H9 (cell line): ENCODE data around the gene AP4M1. TPM values are rescaled to one million over a fixed set of nuclear protein-coding genes. Genes with fewer than 3 reads are reported as not detected.

ENCODE experiments used
- DNase-seq: peaks from one replicate; pipeline ENCODE4 v3.0.0-alpha.2; 2017
- H2AFZ ChIP-seq: one replicate; pipeline ENCODE4 v1.6.1; 2013; ENCODE audit warnings: mild to moderate bottlenecking, low read length, control low read depth, moderate library complexity
- H2AK5ac ChIP-seq: 2 replicates; pipeline ENCODE4 v1.6.1; 2013; ENCODE audit warnings: low read length, control low read depth, mixed read lengths; ENCODE audit not compliant: insufficient read length
- H2BK120ac ChIP-seq: one replicate; pipeline ENCODE4 v1.6.1; 2013; ENCODE audit warnings: low read depth, mild to moderate bottlenecking, low read length, control low read depth, inconsistent platforms; ENCODE audit not compliant: poor library complexity, severe bottlenecking
- H2BK12ac ChIP-seq: 2 replicates; pipeline ENCODE4 v1.6.1; 2013; ENCODE audit warnings: low read length, control low read depth, mixed read lengths, low read depth; ENCODE audit not compliant: insufficient read length
- H2BK15ac ChIP-seq: 2 replicates; pipeline ENCODE4 v1.6.1; 2013; ENCODE audit warnings: low read depth, low read length, control low read depth
- H2BK20ac ChIP-seq: one replicate; pipeline ENCODE4 v1.6.1; 2013; ENCODE audit warnings: low read depth, mild to moderate bottlenecking, low read length, control low read depth, inconsistent platforms; ENCODE audit not compliant: poor library complexity, severe bottlenecking
- H2BK5ac ChIP-seq: 2 replicates; pipeline ENCODE4 v1.6.1; 2013; ENCODE audit warnings: low read length, control low read depth, mixed read lengths; ENCODE audit not compliant: insufficient read length
- H3K14ac ChIP-seq: 2 replicates; pipeline ENCODE4 v1.6.1; 2013; ENCODE audit warnings: low read length, control low read depth; ENCODE audit not compliant: insufficient read depth
- H3K18ac ChIP-seq: 2 replicates; pipeline ENCODE4 v1.6.1; 2013; ENCODE audit warnings: low read depth, mild to moderate bottlenecking, mixed read lengths, low read length, control low read depth; ENCODE audit not compliant: insufficient read length
- H3K23ac ChIP-seq: 2 replicates; pipeline ENCODE4 v1.6.1; 2013; ENCODE audit warnings: low read length, control low read depth, mixed read lengths, low read depth; ENCODE audit not compliant: insufficient read length
- H3K23me2 ChIP-seq: 2 replicates; pipeline ENCODE4 v1.6.1; 2013; ENCODE audit warnings: low read depth, mild to moderate bottlenecking, mixed read lengths, low read length, control low read depth; ENCODE audit not compliant: insufficient read length, poor library complexity, severe bottlenecking
- H3K27ac ChIP-seq: 2 replicates; pipeline ENCODE4 v1.5.1; 2013; ENCODE audit warnings: low read length, control low read depth, mixed read lengths, low read depth; ENCODE audit not compliant: insufficient read length
- H3K27me3 ChIP-seq: 2 replicates; pipeline ENCODE4 v1.6.1; 2013; ENCODE audit warnings: low read length, control low read depth, inconsistent platforms; ENCODE audit not compliant: insufficient read depth
- H3K4ac ChIP-seq: 2 replicates; pipeline ENCODE4 v1.6.1; 2013; ENCODE audit warnings: low read depth, mild to moderate bottlenecking, control low read depth, inconsistent platforms, low read length, moderate library complexity
- H3K4me1 ChIP-seq: 2 replicates; pipeline ENCODE4 v1.6.1; 2013; ENCODE audit warnings: low read length, control low read depth, inconsistent platforms; ENCODE audit not compliant: insufficient read depth
- H3K4me2 ChIP-seq: 2 replicates; pipeline ENCODE4 v1.6.1; 2013; ENCODE audit warnings: low read length, control low read depth, mixed read lengths; ENCODE audit not compliant: insufficient read length, insufficient read depth
- H3K56ac ChIP-seq: 2 replicates; pipeline ENCODE4 v1.6.1; 2013; ENCODE audit warnings: low read depth, mild to moderate bottlenecking, mixed read lengths, low read length, control low read depth; ENCODE audit not compliant: insufficient read length
- H3K79me1 ChIP-seq: 2 replicates; pipeline ENCODE4 v1.6.1; 2013; ENCODE audit warnings: low read depth, mild to moderate bottlenecking, moderate library complexity, low read length, control low read depth, inconsistent platforms; ENCODE audit not compliant: insufficient read depth, poor library complexity, severe bottlenecking
- H3K79me2 ChIP-seq: 2 replicates; pipeline ENCODE4 v1.6.1; 2013; ENCODE audit warnings: low read length, control low read depth, inconsistent platforms; ENCODE audit not compliant: insufficient read depth
- H3K9ac ChIP-seq: 2 replicates; pipeline ENCODE4 v1.6.1; 2013; ENCODE audit warnings: low read length, control low read depth, mixed read lengths; ENCODE audit not compliant: insufficient read length; ENCODE audit errors: extremely low read depth
- H3K9me3 ChIP-seq: one replicate; pipeline ENCODE4 v1.6.1; 2013; ENCODE audit warnings: low read depth, low read length, inconsistent platforms; ENCODE audit not compliant: control insufficient read depth
- H3T11ph ChIP-seq: one replicate; pipeline ENCODE4 v1.6.1; 2013; ENCODE audit warnings: mild to moderate bottlenecking, low read length, control low read depth, inconsistent platforms
- H4K20me1 ChIP-seq: one replicate; pipeline ENCODE4 v1.6.1; 2013; ENCODE audit not compliant: control insufficient read depth, insufficient read length, insufficient read depth
- H4K5ac ChIP-seq: 2 replicates; pipeline ENCODE4 v1.6.1; 2013; ENCODE audit warnings: low read depth, mild to moderate bottlenecking, mixed read lengths, low read length, control low read depth; ENCODE audit not compliant: insufficient read length
- H4K8ac ChIP-seq: replicated peaks from 2 replicates; pipeline ENCODE4 v1.6.1; 2013; ENCODE audit warnings: low read length, control low read depth, mixed read lengths, low read depth; ENCODE audit not compliant: insufficient read length
- H4K91ac ChIP-seq: 2 replicates; pipeline ENCODE4 v1.6.1; 2013; ENCODE audit warnings: low read depth, mild to moderate bottlenecking, moderate library complexity, mixed read lengths, low read length, control low read depth; ENCODE audit not compliant: insufficient read length
- H3K27ac Mint-ChIP-seq, 3 experiments: 2 replicates in 2 of 3; 3 replicates in 1 of 3; pipeline ENCODE4 v1.8.0; 2020 to 2021; ENCODE audit warnings: mixed read lengths in 3 of 3, mild to moderate bottlenecking in 1 of 3, moderate library complexity in 1 of 3
- H3K27me3 Mint-ChIP-seq: 2 replicates; pipeline ENCODE4 v1.8.0; 2021; ENCODE audit warnings: low read depth, mild to moderate bottlenecking, moderate library complexity, mixed read lengths
- H3K36me3 Mint-ChIP-seq, 3 experiments: 2 replicates in 2 of 3; 3 replicates in 1 of 3; pipeline ENCODE4 v1.8.0; 2020 to 2021; ENCODE audit warnings: low read depth in 3 of 3, mixed read lengths in 3 of 3; ENCODE audit not compliant: insufficient read depth in 1 of 3
- H3K4me1 Mint-ChIP-seq, 2 experiments: 2 replicates each; pipeline ENCODE4 v1.8.0; 2020; ENCODE audit warnings: mixed read lengths in 2 of 2
- H3K4me3 Mint-ChIP-seq, 2 experiments: 2 replicates in 1 of 2; 3 replicates in 1 of 2; pipeline ENCODE4 v1.8.0; 2020 to 2021; ENCODE audit warnings: mild to moderate bottlenecking in 2 of 2, mixed read lengths in 2 of 2, moderate library complexity in 1 of 2
- H3K9me3 Mint-ChIP-seq, 2 experiments: 2 replicates in 1 of 2; 3 replicates in 1 of 2; pipeline ENCODE4 v1.8.0; 2020; ENCODE audit warnings: mild to moderate bottlenecking in 2 of 2, mixed read lengths in 2 of 2, moderate library complexity in 1 of 2
- CTCF ChIP-seq: fragments of 200-600 bp; sonication (generic); conservative IDR thresholded peaks from 3 replicates; pipeline ENCODE4 v1.8.0; 2021; ENCODE audit warnings: antibody characterized with exemption, mild to moderate bottlenecking
- WGBS: extraction: QIAGEN DNeasy Blood & Tissue Kit; methylation state at CpG from one replicate; pipeline ENCODE4 v1.1.7; 2013; ENCODE audit warnings: missing lambda C conversion rate, low lambda C conversion rate, mixed read lengths; ENCODE audit not compliant: insufficient read length; ENCODE audit errors: extremely low coverage; 5-methylcytosine and 5-hydroxymethylcytosine counted together
- total RNA-seq: library from RNA; stranded (reverse); gene quantifications from 2 replicates; pipeline ENCODE4 v1.2.1, GENCODE V29; 2021

Gene AP4M1
- total RNA-seq, 1 experiment from 2014 or later: 18.8 TPM

GRCh38 chr7:100087055-100087750, 14.2 kb upstream of the AP4M1 start:
- no CpG with 5 or more reads among the region's 10 CpGs for WGBS
- Histone ChIP-seq H3K23ac (no peak overlapping the region), H3K79me2 (no peaks in the 10 kb centered on the region), H2BK5ac (no peak overlapping the region), H3K27me3 (no peaks in the 10 kb centered on the region), H3K9ac (no peak overlapping the region), H3K14ac (no peak overlapping the region), H3K4ac (no peak overlapping the region), H4K91ac (no peak overlapping the region), H3K18ac (no peak overlapping the region), H3K4me2 (no peak overlapping the region), H4K5ac (no peak overlapping the region), H3K79me1 (no peaks in the 10 kb centered on the region), H2BK12ac (no peak overlapping the region), H2BK20ac (no peak overlapping the region), H2AFZ (no peak overlapping the region), H3K56ac (no peak overlapping the region), H4K20me1 (no peaks in the 10 kb centered on the region), H3K9me3 (no peaks in the 10 kb centered on the region), H4K8ac (no peak overlapping the region), H3K4me1 (no peaks in the 10 kb centered on the region), H2BK120ac (no peak overlapping the region), H3T11ph (no peak overlapping the region), H2AK5ac (no peak overlapping the region), H3K27ac (no peak overlapping the region), H2BK15ac (no peak overlapping the region), H3K23me2 (peaks cover 4% of the 10 kb centered on the region)
- peaks cover 23 to 26% (median 24%) of the 10 kb centered on the region in 3 experiments for H3K36me3 Mint-ChIP-seq
- H3K4me3 Mint-ChIP-seq: peak overlapping the region; percentile 2 to 3; a peak in 2 of 5 replicates
- no peaks in the 10 kb centered on the region; a peak in 1 of 5 replicates for H3K9me3 Mint-ChIP-seq
- DNase-seq: no peak
- H3K27ac Mint-ChIP-seq: peak overlapping the region in 1 of 3 experiments; percentile 77; a peak in 2 of 7 replicates
- peaks cover 5% of the 10 kb centered on the region for H3K27me3 Mint-ChIP-seq
- peaks cover 14 to 22% of the 10 kb centered on the region in 2 experiments for H3K4me1 Mint-ChIP-seq
- TF ChIP-seq CTCF: no peak
